ENCODE measurements around the gene ARHGEF4.

Gene ARHGEF4

DNA sequence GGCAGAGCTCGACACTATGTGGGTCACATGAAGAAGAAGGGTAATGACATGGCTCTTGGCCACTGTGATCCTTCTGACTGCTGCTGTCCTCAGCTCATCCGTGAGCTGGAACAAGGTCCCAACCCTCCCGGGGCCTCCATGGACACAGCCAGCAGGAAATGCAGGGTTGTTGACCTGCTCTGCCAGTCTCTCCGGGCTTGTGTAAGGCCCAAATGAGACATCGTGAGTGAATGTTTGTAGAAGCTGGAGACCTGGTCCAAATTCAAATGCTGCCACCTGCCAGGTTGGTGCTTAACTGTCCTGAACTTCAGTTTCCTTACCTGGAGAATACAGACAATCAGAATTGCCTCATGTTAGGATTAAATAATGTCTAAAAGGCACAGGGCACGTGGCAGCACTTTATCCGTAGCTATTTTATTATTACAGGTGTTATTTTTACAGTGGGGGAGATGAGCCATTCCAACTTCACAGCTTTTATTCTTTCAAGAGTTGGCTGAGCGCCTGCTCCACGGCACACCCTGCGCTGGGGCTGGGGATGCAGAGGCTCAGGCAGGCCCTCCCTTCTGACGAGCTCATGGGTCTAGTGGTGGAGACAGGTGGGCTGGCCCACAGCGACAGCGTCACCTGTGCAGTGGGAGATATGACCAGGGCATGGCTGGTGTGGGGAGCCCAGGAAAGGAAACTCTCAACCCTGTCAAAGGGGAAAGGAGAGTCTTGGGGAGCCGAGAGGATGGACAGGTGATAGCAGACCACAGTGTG, 15.1 kb downstream of the ARHGEF4 start:
- no peak for DNase-seq (ENCODE audit: low read depth)

DNA sequence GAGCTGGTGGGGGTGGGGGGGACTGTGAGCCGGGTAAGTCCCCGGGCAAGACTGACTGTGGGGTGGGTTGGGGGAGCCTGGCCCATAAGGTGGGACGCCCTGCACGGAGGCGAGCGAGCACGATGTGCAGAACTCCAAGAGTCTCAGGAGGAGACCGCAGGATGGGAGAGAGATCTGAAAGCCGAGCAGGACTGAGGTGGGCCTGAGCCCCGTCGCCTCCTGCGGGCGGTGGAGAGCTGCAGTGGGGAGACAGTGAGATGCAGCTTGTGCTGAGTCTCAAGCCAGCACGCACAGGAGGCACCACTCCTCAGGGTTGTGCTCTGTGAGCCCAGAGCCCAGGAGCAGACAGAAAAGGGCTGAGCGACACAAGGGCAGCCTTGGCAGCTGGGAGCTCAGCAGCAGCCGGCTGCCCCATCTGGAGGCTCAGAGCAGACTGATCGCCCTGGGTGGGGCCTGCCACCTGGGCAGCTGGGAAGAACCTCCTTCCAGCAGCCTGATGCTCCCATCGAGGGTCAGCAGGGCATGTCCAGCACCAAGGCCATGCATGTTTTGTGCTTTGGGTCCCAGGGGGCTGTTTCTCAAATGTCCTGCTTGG, 15.9 kb downstream of the ARHGEF4 start:
- DNase-seq (ENCODE audit: low read depth) = no peak

DNA sequence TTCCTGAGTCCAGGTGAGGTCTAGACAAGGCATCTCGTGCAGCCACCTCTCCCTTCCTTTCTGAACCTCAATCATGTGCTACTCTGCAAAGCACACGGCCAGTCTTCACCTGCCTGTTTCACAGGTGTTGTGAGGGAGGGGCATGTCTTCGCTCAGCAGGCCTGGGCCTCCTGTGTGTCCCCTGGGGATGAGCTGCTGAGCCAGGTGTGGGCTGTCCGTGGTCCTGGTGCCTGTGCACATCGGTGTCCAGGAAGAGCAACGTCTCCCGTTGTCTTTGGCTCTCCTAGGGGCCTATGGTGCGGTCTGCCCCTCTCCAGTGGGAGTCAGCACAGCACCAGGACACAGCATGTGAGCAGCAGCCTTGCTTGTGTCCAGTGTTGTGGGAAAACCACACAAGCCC, 16.7 kb downstream of the ARHGEF4 start:
- no peak for DNase-seq (ENCODE audit: low read depth)

DNA sequence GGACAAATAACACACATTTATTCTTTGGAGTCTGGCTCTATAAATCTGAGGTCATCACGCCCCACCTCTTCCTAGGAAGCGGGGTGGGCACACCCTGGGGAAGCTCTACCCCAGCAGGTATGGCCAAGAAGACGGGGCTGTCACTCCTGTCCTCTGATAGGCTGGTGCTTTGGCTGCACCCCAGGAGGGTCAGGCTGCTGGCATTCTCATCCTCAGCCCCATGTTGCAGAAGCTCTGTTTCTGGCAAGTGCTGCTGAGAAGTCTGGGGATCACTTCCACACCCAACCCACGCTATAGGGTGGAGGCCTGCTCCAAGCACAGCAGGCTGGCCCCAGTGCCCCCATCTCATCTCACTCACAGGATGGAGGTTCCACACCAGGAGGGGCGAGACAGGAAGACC, 17.6 kb downstream of the ARHGEF4 start:
- DNase-seq (ENCODE audit: low read depth) = no peak

DNA sequence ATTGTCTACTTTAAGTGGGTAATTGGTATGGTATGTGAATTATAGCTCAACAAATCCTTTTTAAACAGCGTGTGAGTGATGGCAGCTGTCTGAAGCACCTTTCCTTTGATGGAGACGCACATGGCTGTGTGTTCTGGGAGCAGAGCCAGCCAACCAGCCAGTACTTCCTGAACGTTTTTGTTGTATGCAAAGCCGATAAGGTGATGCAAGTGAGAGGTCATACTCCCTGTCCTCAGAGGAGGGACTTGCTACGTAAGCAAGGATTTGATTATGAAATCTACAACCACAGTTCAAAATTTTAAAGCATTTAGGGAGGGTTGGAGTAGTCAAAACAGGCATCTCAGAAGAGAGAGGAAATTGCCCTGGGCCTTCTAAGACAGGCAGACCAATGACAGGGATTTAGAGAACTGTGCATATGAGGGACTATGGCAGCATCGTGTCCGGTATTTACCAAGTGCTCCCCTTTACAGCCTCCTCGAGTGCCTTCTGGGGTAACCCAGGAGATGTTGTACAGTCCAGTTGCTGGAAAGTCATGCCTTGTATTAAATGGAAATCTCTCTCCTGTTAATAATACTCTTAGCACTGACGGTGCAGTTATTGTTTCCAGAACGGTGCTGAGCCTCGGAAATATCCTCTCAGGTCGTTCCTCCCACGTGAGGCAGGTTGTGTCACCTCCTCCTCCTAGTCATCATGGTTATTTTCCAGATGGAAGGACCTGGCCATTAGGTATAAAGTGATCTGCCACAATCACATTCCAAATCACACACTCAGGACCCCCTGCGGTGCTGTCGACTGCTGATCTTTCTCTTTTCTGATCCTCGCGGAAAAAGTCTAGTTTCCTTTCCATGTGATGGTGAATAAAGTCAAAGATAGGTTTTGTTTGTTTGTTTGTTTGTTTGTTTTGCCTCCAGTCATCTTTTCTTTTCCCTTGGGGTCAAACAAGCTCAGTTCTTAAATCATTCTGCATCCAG, 28.4 kb downstream of the ARHGEF4 start:
- peak; percentile 12 for DNase-seq (ENCODE audit: low read depth)

DNA sequence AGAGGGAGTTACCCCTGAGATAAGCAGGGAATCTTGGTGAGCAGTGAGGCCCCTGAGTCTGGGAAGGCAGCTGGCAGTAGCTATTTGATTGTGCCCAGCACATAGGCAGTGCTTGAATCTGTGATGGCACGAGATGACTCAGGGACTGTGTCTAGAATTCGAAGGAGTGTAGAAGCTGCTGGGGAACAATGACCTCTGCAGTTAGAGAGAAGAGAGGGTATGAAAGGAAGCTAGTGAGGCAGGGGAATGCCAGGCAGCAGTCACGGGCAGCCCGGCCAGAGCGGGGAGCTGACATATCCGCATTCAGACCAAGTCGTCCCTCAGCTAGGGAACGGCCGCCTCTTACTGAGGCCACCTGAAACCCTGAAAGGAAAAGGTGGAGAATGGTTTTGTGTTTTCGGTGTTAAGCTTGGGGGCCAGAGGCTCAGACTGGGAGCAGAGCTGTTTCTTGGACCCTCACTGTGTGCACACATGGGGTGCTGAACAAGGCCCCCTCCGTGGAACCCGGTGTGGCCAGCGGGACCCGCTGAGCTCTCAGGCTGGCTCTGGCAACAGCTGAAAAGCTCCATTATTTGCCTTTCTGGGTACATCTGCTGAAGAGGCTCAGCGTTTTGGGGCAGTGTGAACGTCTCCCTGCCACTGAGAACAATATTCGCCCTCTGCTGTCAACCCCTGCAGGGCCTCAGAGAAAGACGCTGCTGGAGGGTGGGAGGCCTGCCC, 32.9 kb downstream of the ARHGEF4 start:
- no peak for DNase-seq (ENCODE audit: low read depth)

DNA sequence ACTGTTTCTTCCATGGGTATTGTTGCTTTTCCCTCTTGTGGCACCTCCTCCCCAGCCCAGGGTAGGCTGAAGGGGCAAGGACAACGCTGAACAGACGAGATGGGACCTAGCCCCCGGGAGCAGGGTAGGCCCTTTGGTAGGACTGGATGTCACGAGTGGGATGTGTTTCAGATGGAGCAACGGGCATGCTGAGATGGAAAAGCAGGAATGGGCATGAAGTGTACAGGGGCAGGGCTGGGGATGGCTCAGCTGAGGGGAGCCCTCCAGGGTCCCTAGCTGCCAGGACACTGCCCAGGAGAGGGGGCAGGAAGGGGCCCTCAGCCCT, 33.4 kb downstream of the ARHGEF4 start:
- DNase-seq (ENCODE audit: low read depth) = no peak

DNA sequence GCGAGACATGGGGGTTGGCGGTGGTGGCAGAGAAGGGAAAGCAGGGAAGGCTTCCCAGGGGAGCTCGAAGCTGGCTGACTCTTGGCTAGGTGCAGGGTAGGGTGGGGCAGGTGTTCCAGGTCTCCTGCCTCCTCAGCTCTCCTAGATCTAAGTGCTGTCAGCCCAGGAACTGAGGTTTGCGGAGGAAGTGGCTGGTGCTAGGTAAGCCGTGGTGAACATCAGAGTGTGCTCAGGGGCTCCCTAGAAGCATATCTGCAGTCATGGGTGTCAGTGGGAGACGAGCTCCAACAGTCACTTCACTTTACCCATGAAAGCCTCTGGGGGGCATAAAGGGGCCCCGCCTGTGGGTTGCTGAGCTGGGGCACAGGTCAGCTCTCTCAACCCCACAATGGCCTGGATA, 34.1 kb downstream of the ARHGEF4 start:
- no peak for DNase-seq (ENCODE audit: low read depth)

DNA sequence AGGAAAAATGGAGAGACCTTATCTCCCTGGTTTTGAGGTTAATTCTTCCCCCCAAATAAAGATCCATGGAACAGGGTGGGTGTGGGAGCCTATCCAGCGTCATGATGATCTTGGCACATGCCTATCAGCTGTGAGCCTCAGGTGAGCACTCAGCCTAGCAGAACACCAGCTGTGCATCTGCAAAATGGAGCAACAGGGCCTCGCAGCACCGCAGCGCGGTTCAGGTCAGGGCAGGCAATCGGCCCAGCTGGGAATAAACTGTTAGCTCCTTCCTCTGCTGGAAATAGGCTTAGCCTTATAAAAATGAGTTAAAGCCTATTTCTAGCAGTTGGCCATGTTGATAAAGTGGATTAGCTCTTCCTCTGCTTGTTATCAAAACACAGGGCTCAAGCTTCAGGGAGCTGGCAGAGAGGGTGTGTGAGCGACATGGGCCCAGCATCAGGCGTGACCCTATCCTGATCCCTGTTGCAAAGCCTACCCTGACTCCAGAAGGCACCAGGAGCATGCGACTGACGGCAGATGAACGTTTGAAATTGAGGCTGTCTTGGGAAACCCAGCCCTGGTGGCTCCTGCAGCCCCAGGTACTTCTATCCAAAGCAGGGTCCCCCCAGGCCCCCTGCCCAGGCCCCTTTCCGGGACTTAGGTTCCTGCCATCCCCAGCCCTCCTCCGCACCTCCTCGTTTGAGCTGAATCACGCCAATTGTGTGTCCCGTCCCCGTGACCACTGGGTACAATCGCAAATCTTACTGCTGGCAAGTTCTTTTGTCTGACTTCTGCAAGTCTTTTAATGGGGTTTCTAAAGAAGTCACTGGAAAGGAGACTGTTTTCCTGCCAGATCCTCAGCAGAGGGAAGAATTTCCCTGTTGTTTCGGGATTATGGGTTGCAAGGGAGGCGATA, 35.4 kb downstream of the ARHGEF4 start:
- no peak for DNase-seq (ENCODE audit: low read depth)

DNA sequence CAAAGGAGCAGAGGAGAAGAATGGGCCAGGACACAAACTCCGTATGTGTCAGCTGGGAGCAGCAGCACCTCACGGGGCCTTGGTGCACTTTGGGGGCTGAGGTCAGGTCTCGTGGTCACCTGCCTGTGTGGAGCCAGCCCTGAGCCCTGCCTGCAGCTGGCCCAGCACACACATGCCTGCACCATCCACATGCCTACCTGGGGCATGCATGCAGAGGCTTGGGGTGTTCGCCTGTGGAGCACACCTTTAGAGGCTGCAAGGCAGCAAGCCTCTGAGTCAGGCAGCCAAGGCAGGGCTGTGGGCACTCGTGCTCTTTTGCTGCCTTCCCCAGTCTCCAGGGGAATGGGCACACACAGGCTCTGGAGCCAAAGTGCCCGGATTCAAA, 36.0 kb downstream of the ARHGEF4 start:
- no peak for DNase-seq (ENCODE audit: low read depth)

DNA sequence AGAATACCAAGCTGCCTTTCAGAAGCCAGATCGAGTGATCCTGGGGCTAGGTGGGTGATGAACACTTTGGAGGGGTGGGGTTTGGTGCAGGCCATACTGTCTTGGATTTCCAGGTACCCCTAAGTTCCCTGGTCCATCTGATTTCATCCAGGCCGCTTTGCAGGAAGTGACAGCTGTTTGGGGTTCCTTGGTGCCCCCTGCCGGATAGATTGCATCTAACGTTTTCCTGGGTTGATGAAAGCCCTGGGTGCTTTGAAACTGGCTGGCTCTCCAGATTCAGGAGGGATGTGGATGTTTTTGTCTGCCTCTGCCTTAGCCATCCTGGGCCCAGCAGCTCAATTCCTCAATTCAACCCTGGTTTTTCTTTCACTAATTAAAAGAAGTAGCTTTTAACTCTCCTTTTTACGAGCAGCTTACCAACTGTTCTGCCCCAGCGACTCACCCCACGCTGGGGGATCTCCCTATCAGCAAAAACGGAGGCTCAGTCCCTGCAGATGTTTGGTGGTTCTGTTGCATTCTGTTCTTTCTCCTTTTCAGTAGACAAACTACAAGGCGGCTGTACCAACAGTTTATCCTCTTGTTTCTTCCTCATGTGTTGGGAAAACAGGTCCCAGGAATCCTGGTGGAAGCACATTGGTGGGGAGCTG, 37.1 kb downstream of the ARHGEF4 start:
- DNase-seq (ENCODE audit: low read depth) = peak; percentile 34

DNA sequence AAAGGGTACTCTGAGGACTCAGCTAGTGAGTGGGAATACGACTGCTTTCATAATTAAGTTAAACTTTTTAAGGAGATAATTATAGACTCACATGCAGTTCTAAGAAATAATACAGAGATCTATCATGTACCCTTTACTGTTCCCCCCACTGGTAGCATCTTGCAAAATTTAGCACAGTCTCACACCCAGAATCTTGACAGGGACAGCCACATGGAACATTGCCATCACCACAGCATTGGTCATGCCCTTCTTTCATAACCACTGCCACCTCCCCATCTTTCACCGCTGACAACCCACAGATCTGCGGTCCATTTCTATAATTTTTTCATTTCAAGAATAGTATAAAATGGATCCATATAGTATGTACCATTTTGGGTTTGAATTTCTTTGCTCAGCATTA, 37.8 kb downstream of the ARHGEF4 start:
- no peak for DNase-seq (ENCODE audit: low read depth)

DNA sequence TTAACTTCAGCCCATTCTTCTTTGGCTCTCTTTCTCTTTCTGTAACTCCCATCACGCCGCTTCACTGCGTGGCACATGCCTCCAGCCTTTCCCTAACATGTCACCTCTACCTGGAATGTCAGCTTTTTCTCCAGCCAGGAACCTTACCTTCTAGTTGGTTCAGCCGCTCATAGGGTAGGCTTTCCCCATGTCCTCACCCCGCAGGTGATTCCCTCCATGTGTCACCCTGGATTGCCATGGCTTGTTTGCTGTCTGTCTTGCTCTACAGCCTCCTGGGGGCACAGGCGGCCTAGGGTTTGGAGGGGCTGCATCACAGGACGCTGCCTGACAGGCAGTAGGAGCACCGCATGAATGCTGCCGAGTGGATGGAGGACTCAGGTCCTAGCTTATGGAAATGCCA, 39.2 kb downstream of the ARHGEF4 start:
- DNase-seq (ENCODE audit: low read depth) = no peak

DNA sequence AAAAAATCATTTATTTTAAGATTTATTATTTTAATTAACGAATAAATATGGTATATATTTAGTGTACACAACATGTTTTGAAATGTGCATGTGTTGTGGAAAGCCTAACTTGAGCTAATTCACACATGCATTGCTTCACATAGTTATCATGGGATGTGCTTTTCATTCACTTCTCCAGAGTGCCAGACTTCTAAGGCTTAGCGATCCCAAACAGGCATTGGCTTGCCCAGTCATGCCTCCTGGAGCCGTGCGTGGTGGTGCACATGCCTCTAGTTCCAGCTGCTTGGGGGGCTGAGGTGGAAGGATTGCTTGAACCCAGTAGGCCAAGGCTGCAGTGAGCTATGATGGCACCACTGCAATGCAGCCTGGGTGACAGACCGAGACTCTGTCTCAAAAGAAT, 40.5 kb downstream of the ARHGEF4 start:
- DNase-seq (ENCODE audit: low read depth) = no peak

DNA sequence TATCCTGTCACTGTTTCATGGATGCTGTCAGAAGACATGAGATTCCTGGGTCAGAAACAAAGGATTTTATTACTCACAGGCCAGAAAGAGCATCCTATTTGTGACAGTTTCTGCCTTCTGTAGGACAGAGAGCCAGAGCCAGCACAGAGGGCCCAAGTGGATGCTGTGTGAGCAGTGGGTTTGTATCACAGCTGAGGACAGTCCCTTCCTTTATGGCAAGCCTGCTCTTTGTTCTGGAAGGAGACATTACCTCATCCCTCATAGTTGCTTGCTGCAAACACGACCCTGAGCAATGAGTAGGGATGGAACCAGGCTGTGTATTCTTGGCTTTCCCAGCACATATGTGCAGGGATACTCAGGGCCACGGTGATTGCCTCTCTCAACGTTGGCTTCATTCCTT, 41.6 kb downstream of the ARHGEF4 start:
- no peak for DNase-seq (ENCODE audit: low read depth)

DNA sequence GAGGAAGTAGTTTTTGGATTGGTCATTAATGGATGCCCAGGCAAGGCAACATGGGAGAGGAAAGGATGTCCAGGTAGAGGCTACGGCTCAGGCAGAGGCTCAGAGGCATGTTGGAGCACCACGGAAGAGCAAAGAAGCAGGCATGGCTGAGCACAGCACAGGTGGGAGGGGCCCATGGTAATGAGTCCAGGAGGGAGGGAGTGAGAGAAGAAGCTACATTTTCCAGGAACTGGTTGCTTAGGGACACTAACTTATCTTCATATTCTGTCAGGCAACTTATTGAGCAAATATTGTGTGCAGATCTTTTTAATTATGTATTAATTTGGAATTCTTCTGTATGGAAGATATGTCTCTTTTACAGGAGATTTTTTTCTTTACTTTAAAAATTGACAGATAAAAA, 42.2 kb downstream of the ARHGEF4 start:
- DNase-seq (ENCODE audit: low read depth) = no peak

DNA sequence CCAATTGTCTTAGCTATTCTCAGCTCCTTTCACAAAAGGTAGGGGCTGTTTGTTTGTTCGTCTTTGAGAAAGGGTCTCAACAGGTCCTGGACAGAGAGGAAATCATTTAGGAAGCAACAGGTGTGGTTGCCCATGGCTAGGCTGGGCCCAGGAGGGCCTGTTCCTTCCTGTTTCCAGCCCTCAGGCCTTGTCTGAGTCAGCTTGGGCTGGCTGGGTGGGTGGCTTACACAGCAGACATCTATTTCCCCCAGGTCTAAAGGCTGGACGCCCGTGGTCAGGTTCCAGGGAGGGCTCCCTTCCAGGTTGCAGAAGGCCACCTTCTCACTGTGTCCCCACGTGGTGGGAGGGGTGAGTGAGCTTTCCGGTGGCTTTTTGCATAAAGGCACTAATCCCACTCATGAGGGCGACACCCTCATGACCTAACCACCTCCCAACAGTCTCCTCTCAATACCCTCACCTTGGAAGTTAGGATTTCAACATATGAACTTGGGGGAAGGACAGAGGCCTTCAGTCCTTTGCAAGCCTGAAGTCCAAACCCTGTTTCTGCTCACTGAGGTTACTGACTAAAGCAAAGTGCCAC, 45.5 kb downstream of the ARHGEF4 start:
- DNase-seq (ENCODE audit: low read depth) = no peak

DNA sequence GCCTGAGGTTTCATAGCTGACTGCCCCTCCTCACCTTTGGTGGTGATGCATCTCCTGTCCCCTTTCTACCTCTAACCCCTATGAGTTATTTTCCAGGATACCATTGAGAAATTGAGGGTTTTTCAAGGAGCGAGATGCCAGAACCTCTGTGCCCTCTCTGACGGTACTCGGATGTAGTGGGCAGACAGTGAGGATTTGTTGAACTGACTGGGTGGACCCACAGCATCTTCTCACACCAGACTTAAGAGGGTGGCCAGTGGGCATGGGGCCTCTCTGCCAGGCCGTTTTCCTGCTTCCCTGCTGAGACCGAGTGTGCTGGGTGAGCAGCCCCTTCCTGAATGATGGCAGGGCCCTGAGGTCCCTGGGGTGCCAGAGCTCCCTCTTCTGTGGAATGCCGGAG, 46.3 kb downstream of the ARHGEF4 start:
- no peak for DNase-seq (ENCODE audit: low read depth)

DNA sequence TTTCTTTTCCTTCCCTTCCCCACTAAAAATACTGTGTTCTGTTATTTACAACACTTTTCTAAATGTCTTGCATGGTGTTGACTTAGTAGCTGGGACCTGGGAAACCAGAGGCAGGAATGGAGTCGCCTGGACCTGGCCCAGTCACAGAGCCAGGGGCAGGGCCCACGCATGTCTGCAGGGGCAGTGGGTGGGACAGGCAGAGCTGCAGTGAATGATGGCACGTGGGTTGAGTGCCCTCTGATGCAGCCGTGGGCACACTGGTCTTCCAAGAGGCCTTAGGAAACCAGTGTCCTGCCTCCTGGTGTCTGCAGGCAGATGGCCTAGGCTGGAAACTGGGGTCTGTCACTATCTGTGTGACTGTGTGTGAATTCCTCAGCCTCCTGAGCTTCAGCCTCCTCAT, 46.8 kb downstream of the ARHGEF4 start:
- no peak for DNase-seq (ENCODE audit: low read depth)

DNA sequence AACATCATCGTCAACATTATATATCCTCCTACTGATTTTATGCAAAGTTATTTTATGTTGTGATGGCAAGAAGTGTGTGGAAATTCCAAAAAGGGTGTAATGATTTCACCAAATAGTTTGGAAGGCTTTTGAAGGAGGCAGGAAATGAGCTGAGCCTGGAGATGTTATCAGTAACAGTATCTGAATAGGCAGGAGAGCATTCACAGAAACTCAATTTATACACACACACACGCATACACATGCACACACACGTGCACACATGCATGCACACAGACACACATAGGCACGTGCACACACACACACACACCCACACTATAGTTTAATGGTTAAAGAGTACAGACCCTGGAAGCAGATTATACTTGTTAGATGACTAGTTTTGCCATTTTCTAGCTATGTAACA, 47.3 kb downstream of the ARHGEF4 start:
- DNase-seq (ENCODE audit: low read depth) = no peak

DNA sequence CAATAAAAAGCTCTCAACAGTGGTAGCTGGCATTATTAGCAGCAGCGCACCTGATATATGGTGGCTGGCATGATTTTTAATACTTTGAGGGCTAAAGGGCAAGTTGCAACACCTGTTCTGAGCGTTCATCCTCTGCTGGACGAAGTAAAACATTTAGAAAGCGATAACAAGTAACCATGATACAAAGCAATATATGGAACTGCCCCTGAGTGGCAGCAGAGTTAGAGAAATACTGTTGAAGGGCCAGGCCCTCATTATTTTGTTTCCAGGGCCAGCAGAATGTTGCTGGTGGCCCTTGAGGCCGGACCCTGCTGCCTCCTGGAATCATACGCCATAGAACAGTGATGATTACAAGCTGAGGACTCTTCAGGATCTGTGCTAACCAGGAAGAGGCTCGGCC, 47.8 kb downstream of the ARHGEF4 start:
- no peak for DNase-seq (ENCODE audit: low read depth)
